BLaER1 treated with 17β-estradiol and CSF1 and Interleukin-3, amounts not matched to agents 10 nM and 100 nM (cell line): ENCODE data around the gene NGB.
A peak's percentile ranks its signal among the peaks of the same experiment; 100 is the strongest.

Experiments used
- H3K27ac ChIP-seq, 11 experiments: shearing (Covaris generic); formaldehyde crosslinking; 2 replicates each; pipeline ENCODE4 v1.8.1; 2022
- H3K27me3 ChIP-seq, 11 experiments: shearing (Covaris generic); formaldehyde crosslinking; 2 replicates each; pipeline ENCODE4 v1.8.1; 2022
- H3K36me3 ChIP-seq, 11 experiments: shearing (Covaris generic); formaldehyde crosslinking; 2 replicates each; pipeline ENCODE4 v1.8.1; 2022
- H3K4me1 ChIP-seq, 10 experiments: shearing (Covaris generic); formaldehyde crosslinking; 2 replicates each; pipeline ENCODE4 v1.8.1; 2022
- H3K4me2 ChIP-seq, 11 experiments: shearing (Covaris generic); formaldehyde crosslinking; 2 replicates each; pipeline ENCODE4 v1.8.1; 2022
- H3K4me3 ChIP-seq, 10 experiments: shearing (Covaris generic); formaldehyde crosslinking; 2 replicates each; pipeline ENCODE4 v1.8.1; 2022
- H3K9ac ChIP-seq, 11 experiments: shearing (Covaris generic); formaldehyde crosslinking; 2 replicates each; pipeline ENCODE4 v1.8.1; 2022
- H3K9me3 ChIP-seq, 11 experiments: shearing (Covaris generic); formaldehyde crosslinking; replicated peaks in 1 of 11; 2 replicates each; pipeline ENCODE4 v1.8.1; 2022
- H4K20me1 ChIP-seq, 11 experiments: shearing (Covaris generic); formaldehyde crosslinking; 2 replicates each; pipeline ENCODE4 v1.8.1; 2022
- Cebpa-rat ChIP-seq, 11 experiments: shearing (Covaris generic); IDR thresholded peaks; 2 replicates each; pipeline ENCODE4 v1.8.1; 2022

NGB gene

GRCh38 chr14:77275041-77275580 is 4.1 kb upstream of the NGB start:
- Histone ChIP-seq H3K4me2 (peak overlapping the region in 1 of 11 experiments; percentile 68; a peak in 1 of 22 replicates), H3K27me3 (peaks cover 23 to 29% (median 25%) of the 10 kb centered on the region in 11 experiments), H3K9me3 (no peaks in the 10 kb centered on the region), H4K20me1 (peaks cover 0 to 33% (median 5%) of the 10 kb centered on the region in 11 experiments; a peak in 8 of 22 replicates), H3K36me3 (peaks cover 0 to 29% (median 8%) of the 10 kb centered on the region in 11 experiments; a peak in 11 of 22 replicates), H3K27ac (no peak overlapping the region), H3K4me3 (no peak overlapping the region), H3K9ac (no peak overlapping the region), H3K4me1 (peaks cover 9 to 36% (median 26%) of the 10 kb centered on the region in 10 experiments; a peak in 19 of 20 replicates)
- TF ChIP-seq Cebpa-rat (IDR thresholded peaks at IDR 0.05) = no peak

- peaks cover 36 to 42% (median 38%) of the 10 kb centered on the region in 11 experiments for H3K27me3 ChIP-seq
- H3K9ac ChIP-seq = no peak overlapping the region
- H4K20me1 ChIP-seq = peaks cover 0 to 32% (median 5%) of the 10 kb centered on the region in 11 experiments; a peak in 11 of 22 replicates
- H3K4me2 ChIP-seq = peak overlapping the region in 8 of 11 experiments; percentile 12 to 68 (median 52); a peak in 14 of 22 replicates
- H3K36me3 ChIP-seq = peaks cover 0 to 16% (median 0%) of the 10 kb centered on the region in 11 experiments; a peak in 6 of 22 replicates
- H3K9me3 ChIP-seq = no peaks in the 10 kb centered on the region
- peaks cover 9 to 50% (median 39%) of the 10 kb centered on the region in 10 experiments; a peak in 19 of 20 replicates for H3K4me1 ChIP-seq
- H3K27ac ChIP-seq = no peak overlapping the region
- H3K4me3 ChIP-seq = no peak overlapping the region
- no peak for TF ChIP-seq Cebpa-rat (IDR thresholded peaks at IDR 0.05)
Measured at GRCh38 chr14:77273796-77274195, 2.8 kb upstream of the NGB start.

GRCh38 chr14:77272261-77272660 is 1.3 kb upstream of the NGB start:
- TF ChIP-seq Cebpa-rat (IDR thresholded peaks at IDR 0.05) = no peak
- Histone ChIP-seq H3K9me3 (peaks cover 0 to 14% (median 10%) of the 10 kb centered on the region in 11 experiments; a peak in 16 of 22 replicates), H3K27ac (no peak overlapping the region), H3K4me3 (no peak overlapping the region), H4K20me1 (peaks cover 0 to 26% (median 5%) of the 10 kb centered on the region in 11 experiments; a peak in 11 of 22 replicates), H3K4me2 (no peak overlapping the region; a peak in 1 of 22 replicates), H3K27me3 (peaks cover 41 to 50% (median 49%) of the 10 kb centered on the region in 11 experiments), H3K4me1 (peaks cover 9 to 54% (median 39%) of the 10 kb centered on the region in 10 experiments; a peak in 19 of 20 replicates), H3K9ac (no peak overlapping the region), H3K36me3 (peaks cover 0 to 6% (median 0%) of the 10 kb centered on the region in 11 experiments; a peak in 3 of 22 replicates)

GRCh38 chr14:77270361-77271112 is 469 bp downstream of the NGB start:
- H3K4me2 ChIP-seq = peak overlapping the region; percentile 32 to 93 (median 73); a peak in 21 of 22 replicates
- H3K27ac ChIP-seq = no peak overlapping the region
- H3K27me3 ChIP-seq = peaks cover 41 to 50% (median 49%) of the 10 kb centered on the region in 11 experiments
- H3K4me1 ChIP-seq = peaks cover 12 to 65% (median 51%) of the 10 kb centered on the region in 10 experiments
- H3K36me3 ChIP-seq = no peaks in the 10 kb centered on the region
- peaks cover 0 to 15% (median 10%) of the 10 kb centered on the region in 11 experiments; a peak in 16 of 22 replicates for H3K9me3 ChIP-seq
- peaks cover 0 to 24% (median 4%) of the 10 kb centered on the region in 11 experiments; a peak in 11 of 22 replicates for H4K20me1 ChIP-seq
- no peak for TF ChIP-seq Cebpa-rat (IDR thresholded peaks at IDR 0.05)
- H3K9ac ChIP-seq = peak overlapping the region in 2 of 11 experiments; percentile 13 to 41; a peak in 2 of 22 replicates
- H3K4me3 ChIP-seq = peak overlapping the region in 8 of 10 experiments; percentile 16 to 42 (median 22); a peak in 8 of 20 replicates

GRCh38 chr14:77268989-77269600 is 1.9 kb downstream of the NGB start:
- no peak overlapping the region for H3K9ac ChIP-seq
- peak overlapping the region in 8 of 11 experiments; percentile 66 to 93 (median 75); a peak in 16 of 22 replicates for H3K4me2 ChIP-seq
- H3K4me1 ChIP-seq = peaks cover 12 to 73% (median 60%) of the 10 kb centered on the region in 10 experiments
- TF ChIP-seq Cebpa-rat (IDR thresholded peaks at IDR 0.05) = no peak
- peaks cover 41 to 50% (median 49%) of the 10 kb centered on the region in 11 experiments for H3K27me3 ChIP-seq
- H3K27ac ChIP-seq = no peak overlapping the region
- H3K9me3 ChIP-seq = peaks cover 0 to 15% (median 10%) of the 10 kb centered on the region in 11 experiments; a peak in 16 of 22 replicates
- no peaks in the 10 kb centered on the region for H3K36me3 ChIP-seq
- H3K4me3 ChIP-seq = no peak overlapping the region
- H4K20me1 ChIP-seq = peaks cover 0 to 36% (median 4%) of the 10 kb centered on the region in 11 experiments; a peak in 11 of 22 replicates

GRCh38 chr14:77267937-77268699 is 2.9 kb downstream of the NGB start:
- no peak overlapping the region for H3K27ac ChIP-seq
- H3K4me1 ChIP-seq = peaks cover 12 to 73% (median 60%) of the 10 kb centered on the region in 10 experiments
- no peaks in the 10 kb centered on the region for H3K36me3 ChIP-seq
- no peak overlapping the region for H3K4me3 ChIP-seq
- H4K20me1 ChIP-seq = peaks cover 0 to 30% (median 4%) of the 10 kb centered on the region in 11 experiments; a peak in 11 of 22 replicates
- H3K9ac ChIP-seq = no peak overlapping the region
- H3K9me3 ChIP-seq = peaks cover 0 to 15% (median 10%) of the 10 kb centered on the region in 11 experiments; a peak in 16 of 22 replicates
- peak overlapping the region in 5 of 11 experiments; percentile 68 to 93 (median 79); a peak in 6 of 22 replicates for H3K4me2 ChIP-seq
- no peak for TF ChIP-seq Cebpa-rat (IDR thresholded peaks at IDR 0.05)
- H3K27me3 ChIP-seq = peaks cover 41 to 50% (median 49%) of the 10 kb centered on the region in 11 experiments

- H3K4me2 ChIP-seq = peak overlapping the region in 9 of 11 experiments; percentile 51 to 87 (median 75); a peak in 15 of 22 replicates
Measured at GRCh38 chr14:77266336-77266735, 4.7 kb downstream of the NGB start.

More at GRCh38 chr14:77266336-77266735, 4.7 kb downstream of the NGB start:
- no peak overlapping the region; a peak in 2 of 22 replicates for H3K9ac ChIP-seq
- H3K27me3 ChIP-seq = peaks cover 29 to 38% (median 35%) of the 10 kb centered on the region in 11 experiments
- TF ChIP-seq Cebpa-rat (IDR thresholded peaks at IDR 0.05) = no peak
- H4K20me1 ChIP-seq = peaks cover 0 to 30% (median 4%) of the 10 kb centered on the region in 11 experiments; a peak in 11 of 22 replicates
- no peak overlapping the region for H3K4me3 ChIP-seq
- no peak overlapping the region for H3K27ac ChIP-seq
- H3K36me3 ChIP-seq = no peaks in the 10 kb centered on the region
- H3K9me3 ChIP-seq = peaks cover 0 to 15% (median 10%) of the 10 kb centered on the region in 11 experiments; a peak in 16 of 22 replicates
- peaks cover 12 to 78% (median 64%) of the 10 kb centered on the region in 10 experiments for H3K4me1 ChIP-seq
